ENCODE data around the gene PAAF1.

Gene PAAF1

DNA sequence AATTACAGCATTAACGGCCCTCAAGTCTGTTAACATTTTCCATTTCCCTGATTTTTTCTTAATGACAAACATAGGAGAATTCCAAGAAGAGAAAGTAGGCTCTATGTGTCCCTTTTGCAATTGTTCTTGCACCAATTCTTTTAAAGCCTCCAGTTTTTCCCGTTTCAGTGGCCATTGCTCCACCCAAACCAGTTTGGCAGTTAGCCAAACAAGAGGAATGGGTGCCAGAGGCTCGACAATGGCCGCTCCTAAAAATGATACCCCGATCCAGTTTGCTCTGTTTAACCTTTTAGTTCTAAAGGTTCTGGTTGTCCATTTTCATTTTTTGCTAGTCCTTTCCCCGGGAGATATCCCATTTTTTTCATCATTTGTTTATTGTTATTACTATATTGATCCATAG is 67.3 kb downstream of the PAAF1 start:
- H3K4me3 ChIP-seq (replicated peaks; ENCODE audit: low read depth, low read length) = no peak overlapping the region
- TF ChIP-seq, protein P1, sequence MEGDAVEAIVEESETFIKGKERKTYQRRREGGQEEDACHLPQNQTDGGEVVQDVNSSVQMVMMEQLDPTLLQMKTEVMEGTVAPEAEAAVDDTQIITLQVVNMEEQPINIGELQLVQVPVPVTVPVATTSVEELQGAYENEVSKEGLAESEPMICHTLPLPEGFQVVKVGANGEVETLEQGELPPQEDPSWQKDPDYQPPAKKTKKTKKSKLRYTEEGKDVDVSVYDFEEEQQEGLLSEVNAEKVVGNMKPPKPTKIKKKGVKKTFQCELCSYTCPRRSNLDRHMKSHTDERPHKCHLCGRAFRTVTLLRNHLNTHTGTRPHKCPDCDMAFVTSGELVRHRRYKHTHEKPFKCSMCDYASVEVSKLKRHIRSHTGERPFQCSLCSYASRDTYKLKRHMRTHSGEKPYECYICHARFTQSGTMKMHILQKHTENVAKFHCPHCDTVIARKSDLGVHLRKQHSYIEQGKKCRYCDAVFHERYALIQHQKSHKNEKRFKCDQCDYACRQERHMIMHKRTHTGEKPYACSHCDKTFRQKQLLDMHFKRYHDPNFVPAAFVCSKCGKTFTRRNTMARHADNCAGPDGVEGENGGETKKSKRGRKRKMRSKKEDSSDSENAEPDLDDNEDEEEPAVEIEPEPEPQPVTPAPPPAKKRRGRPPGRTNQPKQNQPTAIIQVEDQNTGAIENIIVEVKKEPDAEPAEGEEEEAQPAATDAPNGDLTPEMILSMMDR (IDR thresholded peaks at IDR 0.05; ENCODE audit: low read length, missing control alignments) = no peak
- no peak for DNase-seq (ENCODE audit: low read depth)

- no peak for DNase-seq (ENCODE audit: low read depth)
- H3K4me3 ChIP-seq (replicated peaks; ENCODE audit: low read depth, low read length) = no peak overlapping the region
- TF ChIP-seq, protein P1 (IDR thresholded peaks at IDR 0.05; ENCODE audit: low read length, missing control alignments) = no peak
Measured at GRCh38 chr11:73944901-73945300, 68.1 kb downstream of the PAAF1 start.

DNA sequence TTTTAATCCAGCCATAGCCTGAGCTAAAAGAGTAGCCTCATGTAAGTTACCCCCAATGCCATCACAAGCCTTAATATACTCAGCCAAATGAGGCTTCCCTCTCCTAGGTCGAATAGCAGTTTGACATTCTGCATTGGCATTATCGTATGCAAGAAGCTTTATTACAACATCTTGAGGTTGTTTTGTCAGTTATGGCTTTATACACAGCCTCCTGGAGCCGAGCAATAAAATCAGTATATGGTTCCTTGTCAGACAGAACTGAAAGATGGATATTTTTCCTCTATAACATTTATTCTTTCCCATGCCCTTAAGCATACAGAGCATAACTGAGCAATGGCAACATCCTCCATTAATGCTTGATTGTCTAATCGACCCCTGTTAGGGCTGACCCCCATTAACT is 68.6 kb downstream of the PAAF1 start:
- no peak overlapping the region for H3K4me3 ChIP-seq (replicated peaks; ENCODE audit: low read depth, low read length)
- TF ChIP-seq, protein P1 (IDR thresholded peaks at IDR 0.05; ENCODE audit: low read length, missing control alignments) = no peak
- DNase-seq (ENCODE audit: low read depth) = no peak

DNA sequence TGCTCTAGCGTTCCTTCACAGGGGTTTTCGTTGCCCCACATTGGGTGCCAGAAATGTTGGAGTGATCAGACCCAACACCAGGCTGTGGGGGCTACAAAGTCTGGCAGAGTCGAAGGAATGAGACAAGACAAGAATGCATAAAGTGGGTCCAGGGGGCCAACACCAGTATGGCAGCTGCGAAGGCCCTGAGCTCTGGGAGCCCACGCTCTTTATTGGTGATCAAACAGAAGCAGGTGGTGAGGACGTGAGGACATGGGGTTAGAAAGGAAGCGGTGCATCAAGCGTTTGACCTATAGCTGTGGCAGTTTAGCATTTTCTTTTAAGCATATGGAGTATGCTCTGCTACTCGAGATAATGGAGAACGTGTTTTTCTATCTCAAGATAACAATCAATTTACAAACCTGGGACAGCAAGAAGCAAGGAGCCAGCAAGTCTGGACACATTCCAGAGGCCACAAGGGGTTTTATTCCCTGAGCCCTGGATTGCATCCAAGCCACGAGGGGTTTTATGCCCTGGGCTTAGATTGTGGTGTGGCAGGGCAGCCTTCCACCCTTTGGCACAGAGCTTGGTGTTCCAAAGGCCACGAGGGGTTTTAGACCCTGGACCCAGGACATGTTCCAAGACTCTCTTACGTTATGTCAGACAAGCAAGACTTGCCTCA is 70.1 kb downstream of the PAAF1 start:
- H3K4me3 ChIP-seq (replicated peaks; ENCODE audit: low read depth, low read length) = no peak overlapping the region
- TF ChIP-seq, protein P1 (IDR thresholded peaks at IDR 0.05; ENCODE audit: low read length, missing control alignments) = no peak
- DNase-seq (ENCODE audit: low read depth) = no peak

- no peak for DNase-seq (ENCODE audit: low read depth)
- TF ChIP-seq, protein P1 (IDR thresholded peaks at IDR 0.05; ENCODE audit: low read length, missing control alignments) = no peak
- no peak overlapping the region for H3K4me3 ChIP-seq (replicated peaks; ENCODE audit: low read depth, low read length)
Measured at GRCh38 chr11:73949246-73949645, 72.4 kb downstream of the PAAF1 start.

DNA sequence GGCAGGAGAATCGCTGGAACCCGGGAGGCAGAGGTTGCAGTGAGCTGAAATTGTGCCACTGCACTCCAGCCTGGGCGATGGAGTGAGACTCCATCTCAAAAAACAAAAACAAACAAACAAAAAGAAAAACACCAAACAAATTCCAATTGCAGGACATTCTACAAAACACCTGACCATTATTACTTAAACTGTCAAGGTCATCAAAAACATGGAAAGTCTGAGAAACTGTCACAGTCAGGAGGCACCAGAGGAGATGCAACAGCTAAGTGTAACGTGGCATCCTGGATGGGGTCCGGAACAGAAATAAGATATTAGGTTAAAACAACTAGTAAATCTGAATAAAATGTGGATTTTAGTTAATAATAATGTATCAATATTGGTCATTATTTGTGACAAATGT is 73.1 kb downstream of the PAAF1 start:
- TF ChIP-seq, protein P1 (IDR thresholded peaks at IDR 0.05; ENCODE audit: low read length, missing control alignments) = no peak
- no peak for DNase-seq (ENCODE audit: low read depth)
- H3K4me3 ChIP-seq (replicated peaks; ENCODE audit: low read depth, low read length) = no peak overlapping the region

Data from fibroblast of pulmonary artery (primary cell).